MM.1S (cell line): ENCODE results near the gene PRKCE.

Source experiments
- EZH2 ChIP-seq: fragments of 300-600 bp; sonication (generic); optimal IDR thresholded peaks from 2 replicates; pipeline ENCODE3; 2017; ENCODE audit warnings: low read depth, mild to moderate bottlenecking, antibody characterized with exemption, low read length, mixed read lengths
- EZH2phosphoT487 ChIP-seq: fragments of 300-600 bp; sonication (generic); IDR thresholded peaks from 2 replicates; pipeline ENCODE4 v1.6.1; 2018; ENCODE audit warnings: antibody characterized with exemption, low read length
- TF ChIP-seq, protein P1 (sequence below): fragments of 300-600 bp; sonication (generic); IDR thresholded peaks from 2 replicates; pipeline ENCODE4 v1.5.1; 2016; ENCODE audit warnings: antibody characterized with exemption, low read length, mixed read lengths

DNA sequence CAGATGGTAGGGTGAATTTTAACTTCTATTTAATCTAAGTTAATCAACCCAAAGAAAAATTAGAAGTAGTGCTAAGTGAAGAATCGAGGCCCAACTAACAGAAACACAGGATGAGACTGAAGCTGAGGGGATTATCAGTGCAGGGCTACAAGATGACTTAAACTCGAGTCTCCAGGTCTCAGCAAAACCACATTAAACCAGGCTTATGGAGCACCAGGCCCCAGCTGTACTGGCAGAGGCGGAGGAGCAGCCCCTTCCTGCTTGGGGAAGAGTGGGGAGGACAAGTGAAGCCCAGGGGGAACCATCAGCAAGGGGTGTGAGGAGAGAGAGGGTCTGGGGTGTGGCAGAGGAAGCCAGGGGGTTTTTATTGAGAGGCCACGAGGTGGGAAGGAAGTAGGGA, 509.8 kb downstream of the PRKCE start:
- TF ChIP-seq, protein P1, sequence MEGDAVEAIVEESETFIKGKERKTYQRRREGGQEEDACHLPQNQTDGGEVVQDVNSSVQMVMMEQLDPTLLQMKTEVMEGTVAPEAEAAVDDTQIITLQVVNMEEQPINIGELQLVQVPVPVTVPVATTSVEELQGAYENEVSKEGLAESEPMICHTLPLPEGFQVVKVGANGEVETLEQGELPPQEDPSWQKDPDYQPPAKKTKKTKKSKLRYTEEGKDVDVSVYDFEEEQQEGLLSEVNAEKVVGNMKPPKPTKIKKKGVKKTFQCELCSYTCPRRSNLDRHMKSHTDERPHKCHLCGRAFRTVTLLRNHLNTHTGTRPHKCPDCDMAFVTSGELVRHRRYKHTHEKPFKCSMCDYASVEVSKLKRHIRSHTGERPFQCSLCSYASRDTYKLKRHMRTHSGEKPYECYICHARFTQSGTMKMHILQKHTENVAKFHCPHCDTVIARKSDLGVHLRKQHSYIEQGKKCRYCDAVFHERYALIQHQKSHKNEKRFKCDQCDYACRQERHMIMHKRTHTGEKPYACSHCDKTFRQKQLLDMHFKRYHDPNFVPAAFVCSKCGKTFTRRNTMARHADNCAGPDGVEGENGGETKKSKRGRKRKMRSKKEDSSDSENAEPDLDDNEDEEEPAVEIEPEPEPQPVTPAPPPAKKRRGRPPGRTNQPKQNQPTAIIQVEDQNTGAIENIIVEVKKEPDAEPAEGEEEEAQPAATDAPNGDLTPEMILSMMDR: no peak
- TF ChIP-seq EZH2 (no peak), EZH2phosphoT487 (no peak)
